ENCODE results near the gene ERO1A. TPM values are rescaled to one million over a fixed set of nuclear protein-coding genes. Genes with fewer than 3 reads are reported as not detected.
A peak's percentile ranks its signal among the peaks of the same experiment; 100 is the strongest.

The ERO1A gene
- total and polyA plus RNA-seq, 9 of the 15 experiments (the other 6 are each of a cell fraction or from before 2014, with no cell fraction given): 11.0 to 46.2 (median 27.6) TPM

DNA sequence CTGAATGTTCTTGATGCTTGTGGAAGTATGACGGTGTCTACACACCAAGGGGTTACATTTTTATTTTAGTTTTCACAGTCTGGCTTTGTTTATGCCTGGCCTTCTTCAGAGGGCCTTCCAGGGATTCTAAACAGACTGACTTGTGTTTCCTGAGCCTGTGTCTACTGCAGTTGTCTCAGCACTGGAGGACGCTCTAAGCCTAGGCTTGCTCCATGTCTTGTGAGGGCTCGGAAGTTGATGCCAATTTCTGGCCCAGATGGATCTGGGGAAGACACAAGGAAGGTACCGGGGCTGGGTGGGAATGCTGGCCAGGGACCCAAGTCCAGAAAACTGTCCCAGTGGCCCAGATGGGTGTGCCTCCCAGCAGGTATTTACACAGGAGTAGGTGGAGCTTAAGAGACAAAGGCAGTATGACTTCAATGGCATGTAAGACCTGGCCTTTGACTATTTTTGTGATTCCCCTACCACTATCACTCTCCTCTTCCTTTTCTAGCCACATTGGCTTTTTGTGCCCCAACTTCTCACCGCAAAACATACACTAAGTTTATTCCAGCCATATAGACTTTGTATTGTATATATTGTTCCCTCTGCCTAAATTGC, 85.8 kb downstream of the ERO1A start (continued):
- TF ChIP-seq ZNF785 (CRISPR knock-in tag; IDR thresholded peaks at IDR 0.05) (no peak), MAFF (IDR thresholded peaks at IDR 0.05; ENCODE audit: low read length) (no peak), ZNF507 (tag; conservative IDR thresholded peaks at IDR 0.05) (no peak)
- TF ChIP-seq, protein P1, sequence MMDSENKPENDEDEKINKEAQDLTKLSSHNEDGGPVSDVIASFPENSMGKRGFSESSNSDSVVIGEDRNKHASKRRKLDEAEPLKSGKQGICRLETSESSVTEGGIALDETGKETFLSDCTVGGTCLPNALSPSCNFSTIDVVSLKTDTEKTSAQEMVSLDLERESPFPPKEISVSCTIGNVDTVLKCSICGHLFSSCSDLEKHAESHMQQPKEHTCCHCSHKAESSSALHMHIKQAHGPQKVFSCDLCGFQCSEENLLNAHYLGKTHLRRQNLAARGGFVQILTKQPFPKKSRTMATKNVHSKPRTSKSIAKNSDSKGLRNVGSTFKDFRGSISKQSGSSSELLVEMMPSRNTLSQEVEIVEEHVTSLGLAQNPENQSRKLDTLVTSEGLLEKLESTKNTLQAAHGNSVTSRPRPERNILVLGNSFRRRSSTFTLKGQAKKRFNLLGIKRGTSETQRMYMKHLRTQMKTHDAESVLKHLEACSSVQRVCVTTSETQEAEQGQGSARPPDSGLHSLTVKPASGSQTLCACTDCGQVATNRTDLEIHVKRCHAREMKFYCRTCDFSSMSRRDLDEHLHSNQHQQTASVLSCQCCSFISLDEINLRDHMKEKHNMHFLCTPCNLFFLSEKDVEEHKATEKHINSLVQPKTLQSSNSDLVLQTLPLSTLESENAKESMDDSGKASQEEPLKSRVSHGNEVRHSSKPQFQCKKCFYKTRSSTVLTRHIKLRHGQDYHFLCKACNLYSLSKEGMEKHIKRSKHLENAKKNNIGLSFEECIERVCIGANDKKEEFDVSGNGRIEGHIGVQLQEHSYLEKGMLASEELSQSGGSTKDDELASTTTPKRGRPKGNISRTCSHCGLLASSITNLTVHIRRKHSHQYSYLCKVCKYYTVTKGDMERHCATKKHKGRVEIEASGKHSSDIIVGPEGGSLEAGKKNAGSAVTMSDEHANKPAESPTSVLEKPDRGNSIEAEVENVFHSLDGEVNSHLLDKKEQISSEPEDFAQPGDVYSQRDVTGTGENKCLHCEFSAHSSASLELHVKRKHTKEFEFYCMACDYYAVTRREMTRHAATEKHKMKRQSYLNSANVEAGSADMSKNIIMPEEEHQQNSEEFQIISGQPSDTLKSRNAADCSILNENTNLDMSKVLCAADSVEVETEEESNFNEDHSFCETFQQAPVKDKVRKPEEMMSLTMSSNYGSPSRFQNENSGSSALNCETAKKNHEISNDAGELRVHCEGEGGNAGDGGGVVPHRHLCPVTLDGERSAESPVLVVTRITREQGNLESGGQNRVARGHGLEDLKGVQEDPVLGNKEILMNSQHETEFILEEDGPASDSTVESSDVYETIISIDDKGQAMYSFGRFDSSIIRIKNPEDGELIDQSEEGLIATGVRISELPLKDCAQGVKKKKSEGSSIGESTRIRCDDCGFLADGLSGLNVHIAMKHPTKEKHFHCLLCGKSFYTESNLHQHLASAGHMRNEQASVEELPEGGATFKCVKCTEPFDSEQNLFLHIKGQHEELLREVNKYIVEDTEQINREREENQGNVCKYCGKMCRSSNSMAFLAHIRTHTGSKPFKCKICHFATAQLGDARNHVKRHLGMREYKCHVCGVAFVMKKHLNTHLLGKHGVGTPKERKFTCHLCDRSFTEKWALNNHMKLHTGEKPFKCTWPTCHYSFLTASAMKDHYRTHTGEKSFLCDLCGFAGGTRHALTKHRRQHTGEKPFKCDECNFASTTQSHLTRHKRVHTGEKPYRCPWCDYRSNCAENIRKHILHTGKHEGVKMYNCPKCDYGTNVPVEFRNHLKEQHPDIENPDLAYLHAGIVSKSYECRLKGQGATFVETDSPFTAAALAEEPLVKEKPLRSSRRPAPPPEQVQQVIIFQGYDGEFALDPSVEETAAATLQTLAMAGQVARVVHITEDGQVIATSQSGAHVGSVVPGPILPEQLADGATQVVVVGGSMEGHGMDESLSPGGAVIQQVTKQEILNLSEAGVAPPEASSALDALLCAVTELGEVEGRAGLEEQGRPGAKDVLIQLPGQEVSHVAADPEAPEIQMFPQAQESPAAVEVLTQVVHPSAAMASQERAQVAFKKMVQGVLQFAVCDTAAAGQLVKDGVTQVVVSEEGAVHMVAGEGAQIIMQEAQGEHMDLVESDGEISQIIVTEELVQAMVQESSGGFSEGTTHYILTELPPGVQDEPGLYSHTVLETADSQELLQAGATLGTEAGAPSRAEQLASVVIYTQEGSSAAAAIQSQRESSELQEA (IDR thresholded peaks at IDR 0.05; ENCODE audit: low read depth): no peak
- TF ChIP-seq, protein P2, sequence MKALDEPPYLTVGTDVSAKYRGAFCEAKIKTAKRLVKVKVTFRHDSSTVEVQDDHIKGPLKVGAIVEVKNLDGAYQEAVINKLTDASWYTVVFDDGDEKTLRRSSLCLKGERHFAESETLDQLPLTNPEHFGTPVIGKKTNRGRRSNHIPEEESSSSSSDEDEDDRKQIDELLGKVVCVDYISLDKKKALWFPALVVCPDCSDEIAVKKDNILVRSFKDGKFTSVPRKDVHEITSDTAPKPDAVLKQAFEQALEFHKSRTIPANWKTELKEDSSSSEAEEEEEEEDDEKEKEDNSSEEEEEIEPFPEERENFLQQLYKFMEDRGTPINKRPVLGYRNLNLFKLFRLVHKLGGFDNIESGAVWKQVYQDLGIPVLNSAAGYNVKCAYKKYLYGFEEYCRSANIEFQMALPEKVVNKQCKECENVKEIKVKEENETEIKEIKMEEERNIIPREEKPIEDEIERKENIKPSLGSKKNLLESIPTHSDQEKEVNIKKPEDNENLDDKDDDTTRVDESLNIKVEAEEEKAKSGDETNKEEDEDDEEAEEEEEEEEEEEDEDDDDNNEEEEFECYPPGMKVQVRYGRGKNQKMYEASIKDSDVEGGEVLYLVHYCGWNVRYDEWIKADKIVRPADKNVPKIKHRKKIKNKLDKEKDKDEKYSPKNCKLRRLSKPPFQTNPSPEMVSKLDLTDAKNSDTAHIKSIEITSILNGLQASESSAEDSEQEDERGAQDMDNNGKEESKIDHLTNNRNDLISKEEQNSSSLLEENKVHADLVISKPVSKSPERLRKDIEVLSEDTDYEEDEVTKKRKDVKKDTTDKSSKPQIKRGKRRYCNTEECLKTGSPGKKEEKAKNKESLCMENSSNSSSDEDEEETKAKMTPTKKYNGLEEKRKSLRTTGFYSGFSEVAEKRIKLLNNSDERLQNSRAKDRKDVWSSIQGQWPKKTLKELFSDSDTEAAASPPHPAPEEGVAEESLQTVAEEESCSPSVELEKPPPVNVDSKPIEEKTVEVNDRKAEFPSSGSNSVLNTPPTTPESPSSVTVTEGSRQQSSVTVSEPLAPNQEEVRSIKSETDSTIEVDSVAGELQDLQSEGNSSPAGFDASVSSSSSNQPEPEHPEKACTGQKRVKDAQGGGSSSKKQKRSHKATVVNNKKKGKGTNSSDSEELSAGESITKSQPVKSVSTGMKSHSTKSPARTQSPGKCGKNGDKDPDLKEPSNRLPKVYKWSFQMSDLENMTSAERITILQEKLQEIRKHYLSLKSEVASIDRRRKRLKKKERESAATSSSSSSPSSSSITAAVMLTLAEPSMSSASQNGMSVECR (CRISPR knock-in tag; IDR thresholded peaks at IDR 0.05): no peak
- TF ChIP-seq, protein P3, sequence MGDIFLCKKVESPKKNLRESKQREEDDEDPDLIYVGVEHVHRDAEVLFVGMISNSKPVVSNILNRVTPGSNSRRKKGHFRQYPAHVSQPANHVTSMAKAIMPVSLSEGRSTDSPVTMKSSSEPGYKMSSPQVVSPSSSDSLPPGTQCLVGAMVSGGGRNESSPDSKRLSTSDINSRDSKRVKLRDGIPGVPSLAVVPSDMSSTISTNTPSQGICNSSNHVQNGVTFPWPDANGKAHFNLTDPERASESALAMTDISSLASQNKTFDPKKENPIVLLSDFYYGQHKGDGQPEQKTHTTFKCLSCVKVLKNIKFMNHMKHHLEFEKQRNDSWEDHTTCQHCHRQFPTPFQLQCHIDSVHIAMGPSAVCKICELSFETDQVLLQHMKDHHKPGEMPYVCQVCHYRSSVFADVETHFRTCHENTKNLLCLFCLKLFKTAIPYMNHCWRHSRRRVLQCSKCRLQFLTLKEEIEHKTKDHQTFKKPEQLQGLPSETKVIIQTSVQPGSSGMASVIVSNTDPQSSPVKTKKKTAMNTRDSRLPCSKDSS (IDR thresholded peaks at IDR 0.05; ENCODE audit: low read depth, partially characterized antibody): no peak
- TF ChIP-seq, protein P4, sequence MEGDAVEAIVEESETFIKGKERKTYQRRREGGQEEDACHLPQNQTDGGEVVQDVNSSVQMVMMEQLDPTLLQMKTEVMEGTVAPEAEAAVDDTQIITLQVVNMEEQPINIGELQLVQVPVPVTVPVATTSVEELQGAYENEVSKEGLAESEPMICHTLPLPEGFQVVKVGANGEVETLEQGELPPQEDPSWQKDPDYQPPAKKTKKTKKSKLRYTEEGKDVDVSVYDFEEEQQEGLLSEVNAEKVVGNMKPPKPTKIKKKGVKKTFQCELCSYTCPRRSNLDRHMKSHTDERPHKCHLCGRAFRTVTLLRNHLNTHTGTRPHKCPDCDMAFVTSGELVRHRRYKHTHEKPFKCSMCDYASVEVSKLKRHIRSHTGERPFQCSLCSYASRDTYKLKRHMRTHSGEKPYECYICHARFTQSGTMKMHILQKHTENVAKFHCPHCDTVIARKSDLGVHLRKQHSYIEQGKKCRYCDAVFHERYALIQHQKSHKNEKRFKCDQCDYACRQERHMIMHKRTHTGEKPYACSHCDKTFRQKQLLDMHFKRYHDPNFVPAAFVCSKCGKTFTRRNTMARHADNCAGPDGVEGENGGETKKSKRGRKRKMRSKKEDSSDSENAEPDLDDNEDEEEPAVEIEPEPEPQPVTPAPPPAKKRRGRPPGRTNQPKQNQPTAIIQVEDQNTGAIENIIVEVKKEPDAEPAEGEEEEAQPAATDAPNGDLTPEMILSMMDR (IDR thresholded peaks at IDR 0.05 in 2 of 3, conservative IDR thresholded peaks at IDR 0.05 in 1 of 3; ENCODE audit: insufficient read depth in 2 of 3, low read depth in 1 of 3, low read length in 3 of 3): peak; percentile 24 to 35 (median 32); a peak in 2 of 6 replicates

Measured in K562 (cell line).